Prostate gland (tissue), 2 donors: ENCODE data around the gene ABCA8.

Experiments
- CTCF ChIP-seq, 4 experiments: fragments of 200-600 bp in 2 of 4; fragments of 450-650 bp in 2 of 4; sonication (generic) in 2 of 4; IDR thresholded peaks; 1 replicate in 3 of 4; 2 replicates in 1 of 4; pipeline ENCODE4 v1.5.1; 2016 to 2019; ENCODE audit warnings: antibody characterized with exemption in 4 of 4, mild to moderate bottlenecking in 2 of 4, moderate library complexity in 2 of 4
- POLR2A ChIP-seq: fragments of 450-650 bp; IDR thresholded peaks from one replicate; pipeline ENCODE4 v1.6.1; 2016; ENCODE audit warnings: antibody characterized with exemption, mild to moderate bottlenecking

GRCh38 chr17:68863091-68863652, 92.0 kb downstream of the ABCA8 start:
- no peak for TF ChIP-seq CTCF (IDR thresholded peaks at IDR 0.05)
- no peak for TF ChIP-seq POLR2A
